ENCODE results near the gene ATP1B3.

DNA sequence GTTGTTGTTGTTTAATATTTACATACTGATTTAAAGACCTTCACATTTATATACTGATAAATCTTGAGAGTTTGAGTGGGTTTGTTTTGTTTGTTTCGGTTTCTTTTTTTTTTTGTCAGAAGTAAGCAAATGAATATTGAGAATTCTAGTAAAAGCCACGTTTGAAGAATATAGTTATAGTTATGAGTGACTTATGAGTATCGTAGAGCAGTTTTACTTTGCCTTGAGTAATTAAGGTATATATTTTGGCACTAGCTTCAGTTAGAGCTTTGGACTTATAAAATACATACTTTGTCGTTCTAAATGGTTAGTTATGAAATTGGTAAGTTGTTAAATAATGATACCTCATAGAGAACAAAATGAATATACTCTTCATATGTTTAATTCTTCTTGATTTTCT, 27.8 kb downstream of the ATP1B3 start:
- TF ChIP-seq, protein P1, sequence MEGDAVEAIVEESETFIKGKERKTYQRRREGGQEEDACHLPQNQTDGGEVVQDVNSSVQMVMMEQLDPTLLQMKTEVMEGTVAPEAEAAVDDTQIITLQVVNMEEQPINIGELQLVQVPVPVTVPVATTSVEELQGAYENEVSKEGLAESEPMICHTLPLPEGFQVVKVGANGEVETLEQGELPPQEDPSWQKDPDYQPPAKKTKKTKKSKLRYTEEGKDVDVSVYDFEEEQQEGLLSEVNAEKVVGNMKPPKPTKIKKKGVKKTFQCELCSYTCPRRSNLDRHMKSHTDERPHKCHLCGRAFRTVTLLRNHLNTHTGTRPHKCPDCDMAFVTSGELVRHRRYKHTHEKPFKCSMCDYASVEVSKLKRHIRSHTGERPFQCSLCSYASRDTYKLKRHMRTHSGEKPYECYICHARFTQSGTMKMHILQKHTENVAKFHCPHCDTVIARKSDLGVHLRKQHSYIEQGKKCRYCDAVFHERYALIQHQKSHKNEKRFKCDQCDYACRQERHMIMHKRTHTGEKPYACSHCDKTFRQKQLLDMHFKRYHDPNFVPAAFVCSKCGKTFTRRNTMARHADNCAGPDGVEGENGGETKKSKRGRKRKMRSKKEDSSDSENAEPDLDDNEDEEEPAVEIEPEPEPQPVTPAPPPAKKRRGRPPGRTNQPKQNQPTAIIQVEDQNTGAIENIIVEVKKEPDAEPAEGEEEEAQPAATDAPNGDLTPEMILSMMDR (IDR thresholded peaks at IDR 0.05; ENCODE audit: poor library complexity), result no peak
- TF ChIP-seq EZH2 (IDR thresholded peaks at IDR 0.05; ENCODE audit: borderline replicate concordance), result no peak

All from hepatocyte (in vitro differentiated cells).